ENCODE measurements around the gene CTBP2. TPM values are rescaled to one million over a fixed set of nuclear protein-coding genes. Genes with fewer than 3 reads are reported as not detected.
"Not testable (repeated sequence)": the region's sequence is repeated elsewhere in the genome, so short reads cannot be mapped to it uniquely, and the experiment has no call there.

Gene CTBP2
- total RNA-seq, 1 donor = 74.3 TPM

- no peak for DNase-seq (ENCODE audit: low read depth)
- TF ChIP-seq, protein P1, sequence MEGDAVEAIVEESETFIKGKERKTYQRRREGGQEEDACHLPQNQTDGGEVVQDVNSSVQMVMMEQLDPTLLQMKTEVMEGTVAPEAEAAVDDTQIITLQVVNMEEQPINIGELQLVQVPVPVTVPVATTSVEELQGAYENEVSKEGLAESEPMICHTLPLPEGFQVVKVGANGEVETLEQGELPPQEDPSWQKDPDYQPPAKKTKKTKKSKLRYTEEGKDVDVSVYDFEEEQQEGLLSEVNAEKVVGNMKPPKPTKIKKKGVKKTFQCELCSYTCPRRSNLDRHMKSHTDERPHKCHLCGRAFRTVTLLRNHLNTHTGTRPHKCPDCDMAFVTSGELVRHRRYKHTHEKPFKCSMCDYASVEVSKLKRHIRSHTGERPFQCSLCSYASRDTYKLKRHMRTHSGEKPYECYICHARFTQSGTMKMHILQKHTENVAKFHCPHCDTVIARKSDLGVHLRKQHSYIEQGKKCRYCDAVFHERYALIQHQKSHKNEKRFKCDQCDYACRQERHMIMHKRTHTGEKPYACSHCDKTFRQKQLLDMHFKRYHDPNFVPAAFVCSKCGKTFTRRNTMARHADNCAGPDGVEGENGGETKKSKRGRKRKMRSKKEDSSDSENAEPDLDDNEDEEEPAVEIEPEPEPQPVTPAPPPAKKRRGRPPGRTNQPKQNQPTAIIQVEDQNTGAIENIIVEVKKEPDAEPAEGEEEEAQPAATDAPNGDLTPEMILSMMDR (IDR thresholded peaks at IDR 0.05; ENCODE audit: insufficient read depth, low read depth, low read length) = no peak
- H3K4me3 ChIP-seq (ENCODE audit: low read depth, low read length) = no peak overlapping the region
Measured at GRCh38 chr10:124990671-124991625, 169.4 kb downstream of the CTBP2 start.

DNA sequence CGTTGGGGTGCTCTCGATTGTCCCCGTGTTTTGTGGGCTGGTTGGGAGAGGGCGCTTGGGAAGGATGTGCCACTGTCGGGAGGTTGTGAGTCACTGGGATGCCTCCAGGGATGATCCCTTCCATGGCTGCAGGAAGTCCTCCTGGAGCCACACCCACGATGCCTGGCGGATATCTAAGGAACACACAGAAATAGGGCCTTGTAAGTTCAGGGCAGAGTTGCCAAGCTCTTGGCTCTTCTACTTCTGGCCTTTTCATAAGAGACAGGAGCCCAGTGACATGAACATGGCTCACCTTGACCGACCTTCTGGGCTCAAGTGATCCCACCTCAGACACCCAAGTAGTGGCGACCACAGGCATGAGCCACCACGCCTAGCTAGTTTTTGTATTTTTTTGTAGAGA, 170.8 kb downstream of the CTBP2 start:
- DNase-seq (ENCODE audit: low read depth) = no peak
- TF ChIP-seq, protein P1 (IDR thresholded peaks at IDR 0.05; ENCODE audit: insufficient read depth, low read depth, low read length) = no peak
- H3K4me3 ChIP-seq (ENCODE audit: low read depth, low read length) = no peak overlapping the region

DNA sequence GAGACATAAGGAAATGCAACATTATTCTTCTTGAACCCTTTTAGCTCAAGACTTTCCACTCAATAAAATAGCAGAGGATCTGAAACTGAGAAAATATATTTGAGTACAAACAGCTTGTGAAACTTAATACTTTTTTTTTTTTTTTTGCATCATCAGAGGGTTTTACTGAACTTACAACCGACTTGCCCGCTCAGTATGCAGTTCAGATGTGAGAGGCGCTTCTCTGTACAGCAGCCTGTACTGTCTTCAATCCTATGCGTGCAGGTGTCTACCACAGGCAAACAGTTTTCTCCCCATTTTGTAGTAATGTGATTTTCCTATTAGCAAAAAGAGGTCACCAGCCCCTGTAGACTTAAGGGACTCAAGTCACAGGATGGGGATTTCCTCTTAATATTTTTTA, 171.6 kb downstream of the CTBP2 start:
- H3K4me3 ChIP-seq (ENCODE audit: low read depth, low read length); DNase-seq (ENCODE audit: low read depth): not testable (repeated sequence)

DNA sequence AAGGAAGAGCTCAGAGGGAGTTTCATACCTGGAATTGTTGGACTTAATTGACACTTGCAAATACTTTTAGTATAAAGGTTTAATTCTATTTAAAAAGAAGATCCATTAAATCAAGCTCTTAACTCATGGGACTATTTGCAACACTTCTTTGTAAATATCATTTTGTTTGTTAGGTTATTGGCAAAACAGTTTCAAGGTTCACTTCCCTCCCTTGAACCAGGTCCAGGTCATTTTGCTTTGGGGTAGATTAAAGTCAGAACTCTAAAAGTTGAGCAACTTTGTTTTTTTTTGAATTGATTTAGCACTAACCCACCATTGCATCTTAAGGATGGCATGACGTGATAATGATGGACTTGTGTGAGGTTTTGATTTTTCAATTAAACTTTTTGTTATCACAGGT, 172.6 kb downstream of the CTBP2 start:
- TF ChIP-seq, protein P1 (IDR thresholded peaks at IDR 0.05; ENCODE audit: insufficient read depth, low read depth, low read length) = no peak
- DNase-seq (ENCODE audit: low read depth) = no peak
- H3K4me3 ChIP-seq (ENCODE audit: low read depth, low read length) = no peak overlapping the region

DNA sequence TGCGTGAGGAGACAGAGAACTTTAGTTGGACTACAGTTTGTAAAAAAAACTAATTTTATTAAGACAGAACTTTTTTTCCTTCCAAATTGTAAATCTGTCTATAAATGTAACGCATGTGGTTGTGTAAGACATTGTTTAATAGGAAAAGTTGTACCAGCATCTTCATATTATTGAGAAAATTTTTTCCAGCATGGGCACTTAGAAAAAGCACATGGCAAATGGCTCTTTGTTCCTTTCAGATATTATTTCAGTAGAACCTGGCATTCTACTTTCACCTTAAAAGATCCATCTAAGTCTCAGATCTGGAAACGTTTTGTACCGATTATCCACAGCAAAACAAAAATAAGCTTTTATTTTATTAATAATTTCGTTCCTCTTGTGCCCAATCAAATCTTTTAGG, 175.2 kb downstream of the CTBP2 start:
- no peak for DNase-seq (ENCODE audit: low read depth)
- TF ChIP-seq, protein P1 (IDR thresholded peaks at IDR 0.05; ENCODE audit: insufficient read depth, low read depth, low read length) = no peak

DNA sequence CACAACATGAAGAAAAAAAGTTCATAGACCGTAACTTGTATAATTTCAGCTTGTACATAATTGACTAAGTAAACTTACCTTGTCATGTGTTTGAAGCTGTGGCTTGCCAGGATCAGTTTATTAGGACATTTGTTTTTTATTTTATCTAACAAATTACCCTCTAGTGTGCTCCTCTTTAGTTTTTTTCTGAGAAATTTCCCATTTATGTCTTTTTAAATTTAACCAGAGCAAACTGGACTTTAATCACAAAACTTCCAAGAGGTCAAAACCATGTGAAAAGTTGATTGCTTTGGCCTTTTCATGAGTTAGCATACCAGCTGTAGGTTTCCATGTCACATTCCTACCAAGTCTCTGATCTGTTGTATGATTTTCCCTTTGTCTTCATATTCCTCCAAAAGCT, 176.0 kb downstream of the CTBP2 start:
- DNase-seq (ENCODE audit: low read depth) = no peak
- no peak overlapping the region for H3K4me3 ChIP-seq (ENCODE audit: low read depth, low read length)
- TF ChIP-seq, protein P1 (IDR thresholded peaks at IDR 0.05; ENCODE audit: insufficient read depth, low read depth, low read length) = no peak

More for the DNA sequence above, 175.2 kb downstream of the CTBP2 start:
- no peak overlapping the region for H3K4me3 ChIP-seq (ENCODE audit: low read depth, low read length)

GRCh38 chr10:124983321-124983720, 177.0 kb downstream of the CTBP2 start:
- DNase-seq (ENCODE audit: low read depth) = peak; percentile 13
- H3K4me3 ChIP-seq (ENCODE audit: low read depth, low read length) = no peak overlapping the region
- TF ChIP-seq, protein P1 (IDR thresholded peaks at IDR 0.05; ENCODE audit: insufficient read depth, low read depth, low read length) = no peak
